Thyroid gland (tissue), 4 donors: Measurements from ENCODE around the gene TMC6. TPM values are rescaled to one million over a fixed set of nuclear protein-coding genes. Genes with fewer than 3 reads are reported as not detected.

Experiments used
- DNase-seq, 2 donors: peaks; one replicate each; pipeline ENCODE4 v3.0.0-alpha.2; 2019
- H3K27ac ChIP-seq, 3 donors: fragments of 200-600 bp; sonication (generic); 1 replicate in 2 of 3; 2 replicates in 1 of 3; pipeline ENCODE4 v1.5.1; 2016 to 2019; ENCODE audit warnings: mild to moderate bottlenecking in 1 of 3, moderate library complexity in 1 of 3
- H3K27me3 ChIP-seq: fragments of 200-600 bp; sonication (generic); one replicate; pipeline ENCODE4 v1.5.1; 2019
- H3K36me3 ChIP-seq, 2 donors: fragments of 200-600 bp; sonication (generic); one replicate each; pipeline ENCODE4 v1.5.1; 2016 to 2019
- H3K4me1 ChIP-seq, 2 donors: fragments of 200-600 bp; sonication (generic); one replicate each; pipeline ENCODE4 v1.5.1; 2017 to 2019
- H3K4me3 ChIP-seq, 3 donors: fragments of 200-600 bp; sonication (generic); replicated peaks in 1 of 3; 1 replicate in 2 of 3; 2 replicates in 1 of 3; pipeline ENCODE4 v1.5.1; 2016; ENCODE audit warnings: mild to moderate bottlenecking in 1 of 3
- H3K9me3 ChIP-seq: fragments of 200-600 bp; sonication (generic); one replicate; pipeline ENCODE4 v1.5.1; 2017
- CTCF ChIP-seq, 6 experiments: fragments of 200-600 bp in 3 of 6; fragments of 450-650 bp in 3 of 6; sonication (generic) in 3 of 6; IDR thresholded peaks; one replicate each; pipeline ENCODE4 v1.5.1; 2016 to 2019; ENCODE audit warnings: antibody characterized with exemption in 6 of 6, mild to moderate bottlenecking in 2 of 6, inconsistent platforms in 1 of 6, moderate library complexity in 1 of 6
- POLR2A ChIP-seq, 2 donors: fragments of 450-650 bp; IDR thresholded peaks; one replicate each; pipeline ENCODE4 v1.6.1; 2017; ENCODE audit warnings: antibody characterized with exemption in 2 of 2, mild to moderate bottlenecking in 2 of 2, moderate library complexity in 1 of 2
- WGBS, 2 donors: methylation state at CpG; one replicate each; pipeline ENCODE4 v1.1.5; 2017; 5-methylcytosine and 5-hydroxymethylcytosine counted together
- intact Hi-C: fragments of 100-400 bp; cut with DNase I; formaldehyde crosslinking; loops from one replicate; pipeline ENCODE4 v1.15.1; 2023
- total RNA-seq, 4 donors: library from RNA; depleted of rRNA; stranded (reverse); fragments of >200 nt; gene quantifications; one replicate each; pipeline ENCODE4 v1.2.3, GENCODE V29; 2016

The TMC6 gene
- total RNA-seq, 4 donors from 2014 or later, result 10.0 to 22.8 (median 20.4) TPM

- H3K4me1 ChIP-seq, result no peaks in the 10 kb centered on the region
- no peak for DNase-seq
- TF ChIP-seq CTCF (IDR thresholded peaks at IDR 0.05), result no peak
- TF ChIP-seq POLR2A (IDR thresholded peaks at IDR 0.05), result no peak
- no peaks in the 10 kb centered on the region for H3K27me3 ChIP-seq
- no peak overlapping the region for H3K4me3 ChIP-seq
- intact Hi-C loops, result no loop called here
- WGBS, 2 donors, result 89 to 90% methylated on average over 3 to 4 of the region's 4 CpGs
- H3K9me3 ChIP-seq, result no peaks in the 10 kb centered on the region
- no peak overlapping the region for H3K27ac ChIP-seq
- peaks cover 20 to 37% of the 10 kb centered on the region in 2 donors for H3K36me3 ChIP-seq
Measured at GRCh38 chr17:78103311-78103710, 25.2 kb downstream of the TMC6 start.

- Histone ChIP-seq H3K4me3 (no peak overlapping the region), H3K36me3 (peaks cover 26 to 53% of the 10 kb centered on the region in 2 donors), H3K27me3 (no peaks in the 10 kb centered on the region), H3K9me3 (no peaks in the 10 kb centered on the region), H3K4me1 (no peaks in the 10 kb centered on the region), H3K27ac (no peak overlapping the region)
- intact Hi-C loops, result no loop called here
- DNase-seq, result no peak
- TF ChIP-seq POLR2A (IDR thresholded peaks at IDR 0.05) (no peak), CTCF (IDR thresholded peaks at IDR 0.05) (no peak)
- 95 to 98% methylated on average over 10 of the region's 10 CpGs for WGBS, 2 donors
Measured at GRCh38 chr17:78101542-78101941, 27.0 kb downstream of the TMC6 start.

- WGBS, 2 donors, result 85 to 89% methylated on average over 5 of the region's 5 CpGs
- TF ChIP-seq CTCF (IDR thresholded peaks at IDR 0.05) (no peak), POLR2A (IDR thresholded peaks at IDR 0.05) (no peak)
- intact Hi-C loops, result no loop called here
- no peaks in the 10 kb centered on the region for H3K4me1 ChIP-seq
- no peak for DNase-seq
- no peaks in the 10 kb centered on the region for H3K9me3 ChIP-seq
- no peaks in the 10 kb centered on the region for H3K27me3 ChIP-seq
- H3K36me3 ChIP-seq, result peaks cover 27 to 57% of the 10 kb centered on the region in 2 donors
- no peak overlapping the region for H3K27ac ChIP-seq
- H3K4me3 ChIP-seq, result no peak overlapping the region
Measured at GRCh38 chr17:78101112-78101511, 27.4 kb downstream of the TMC6 start.

- H3K4me1 ChIP-seq, result no peaks in the 10 kb centered on the region
- no peak overlapping the region for H3K27ac ChIP-seq
- no peaks in the 10 kb centered on the region for H3K9me3 ChIP-seq
- no peak overlapping the region for H3K4me3 ChIP-seq
- intact Hi-C loops, result no loop called here
- TF ChIP-seq POLR2A (IDR thresholded peaks at IDR 0.05) (no peak), CTCF (IDR thresholded peaks at IDR 0.05) (no peak)
- peaks cover 61 to 82% of the 10 kb centered on the region in 2 donors for H3K36me3 ChIP-seq
- 92 to 97% methylated on average over 9 of the region's 9 CpGs for WGBS, 2 donors
- no peaks in the 10 kb centered on the region for H3K27me3 ChIP-seq
- no peak for DNase-seq
Measured at GRCh38 chr17:78096093-78096492, 32.5 kb downstream of the TMC6 start.

- 96 to 97% methylated on average over 6 of the region's 6 CpGs for WGBS, 2 donors
- TF ChIP-seq POLR2A (IDR thresholded peaks at IDR 0.05) (no peak), CTCF (IDR thresholded peaks at IDR 0.05) (no peak)
- Histone ChIP-seq H3K9me3 (no peaks in the 10 kb centered on the region), H3K4me3 (no peak overlapping the region), H3K36me3 (peaks cover 58 to 89% of the 10 kb centered on the region in 2 donors), H3K27me3 (no peaks in the 10 kb centered on the region), H3K4me1 (no peaks in the 10 kb centered on the region), H3K27ac (no peak overlapping the region)
- intact Hi-C loops, result no loop called here
- no peak for DNase-seq
Measured at GRCh38 chr17:78095035-78095434, 33.5 kb downstream of the TMC6 start.
